SK-N-DZ (cell line): ENCODE results near the gene PLCB4.
"Not testable (repeated sequence)": the region's sequence is repeated elsewhere in the genome, so short reads cannot be mapped to it uniquely, and the experiment has no call there.

Experiments
- DNase-seq: peaks from one replicate; pipeline ENCODE4 v3.0.0-alpha.2; 2015; ENCODE audit warnings: low spot score

PLCB4 gene

GRCh38 chr20:9359561-9360308 lies 290.8 kb downstream of the PLCB4 start:
- peak; percentile 49 for DNase-seq

DNA sequence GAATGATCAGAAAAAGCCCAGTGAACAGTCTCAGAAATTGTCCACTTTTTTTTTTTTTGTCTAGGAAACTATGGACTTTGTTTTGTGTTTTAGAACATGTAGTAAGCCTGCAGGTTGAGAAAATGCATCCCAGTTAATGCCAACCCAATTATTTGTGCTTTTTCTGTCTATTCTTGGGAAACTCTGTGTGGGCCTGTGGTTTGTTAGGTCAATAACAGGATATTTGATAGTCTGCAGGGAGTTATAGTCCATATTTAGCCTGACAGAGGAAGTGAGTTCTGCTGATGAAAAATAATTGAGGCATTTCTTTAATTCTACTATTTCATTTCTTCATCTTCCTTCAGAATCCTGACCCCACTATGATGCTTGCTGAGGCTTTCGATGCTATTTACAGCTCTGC lies 291.5 kb downstream of the PLCB4 start:
- no peak for DNase-seq

- DNase-seq, result no peak
Measured at GRCh38 chr20:9363673-9364072, 294.8 kb downstream of the PLCB4 start.

GRCh38 chr20:9367328-9367727 lies 298.4 kb downstream of the PLCB4 start:
- DNase-seq, result no peak

DNA sequence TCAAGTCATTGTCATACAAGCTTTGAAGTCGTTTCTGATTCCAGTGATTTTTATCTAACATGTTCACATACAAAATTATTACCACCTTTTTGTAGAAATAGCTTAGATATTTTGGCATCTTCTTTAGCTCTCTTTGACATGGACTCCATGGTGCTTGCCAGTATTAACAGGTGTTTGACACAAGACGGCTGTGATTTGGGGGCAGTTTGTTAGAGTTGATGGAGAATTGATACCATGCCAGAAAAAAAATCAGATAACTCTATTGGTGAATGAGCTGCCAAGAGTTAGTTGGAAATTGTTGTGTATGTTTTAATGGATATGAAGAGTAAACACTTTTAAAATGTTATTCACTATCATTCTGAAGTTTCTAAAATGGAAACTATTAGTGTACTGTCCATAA lies 298.9 kb downstream of the PLCB4 start:
- DNase-seq, result no peak

DNA sequence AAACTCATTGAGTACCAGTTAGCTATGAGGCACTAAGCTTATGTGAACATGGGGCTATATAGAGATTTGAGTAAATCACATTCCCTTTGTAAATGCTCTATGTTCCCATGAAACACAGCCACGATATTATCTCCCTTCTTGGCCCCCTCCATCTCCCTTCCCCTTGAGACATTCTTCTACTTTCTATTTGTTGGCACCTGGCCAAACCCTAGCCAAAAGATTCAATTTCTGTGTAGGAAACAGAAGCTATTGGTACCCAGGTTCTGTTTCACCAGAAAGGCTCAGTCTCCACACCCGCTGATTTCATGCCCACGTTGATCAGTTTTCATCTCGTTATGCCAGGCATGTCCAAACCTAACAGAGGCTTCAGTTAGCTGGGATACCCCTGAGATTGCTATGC lies 300.0 kb downstream of the PLCB4 start:
- no peak for DNase-seq

DNA sequence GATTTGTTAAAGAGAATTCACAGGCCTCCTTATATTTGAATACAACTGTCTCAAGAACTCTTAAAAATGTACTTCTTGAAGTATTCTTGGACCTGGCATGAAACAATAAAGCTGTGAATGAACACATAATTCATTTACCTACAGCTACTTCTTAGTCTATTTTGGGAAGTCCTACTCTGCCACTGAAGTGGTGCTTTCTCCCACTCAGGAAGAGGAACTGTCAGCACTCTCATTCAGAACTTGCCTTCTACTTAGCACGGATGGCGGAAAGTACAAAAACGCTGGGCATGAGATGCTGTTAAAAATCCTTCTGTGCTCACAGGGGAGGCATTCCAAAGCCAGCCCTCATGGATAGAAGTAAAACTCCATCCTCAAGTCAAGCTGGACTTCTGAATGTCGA lies 300.7 kb downstream of the PLCB4 start:
- DNase-seq, result no peak

DNA sequence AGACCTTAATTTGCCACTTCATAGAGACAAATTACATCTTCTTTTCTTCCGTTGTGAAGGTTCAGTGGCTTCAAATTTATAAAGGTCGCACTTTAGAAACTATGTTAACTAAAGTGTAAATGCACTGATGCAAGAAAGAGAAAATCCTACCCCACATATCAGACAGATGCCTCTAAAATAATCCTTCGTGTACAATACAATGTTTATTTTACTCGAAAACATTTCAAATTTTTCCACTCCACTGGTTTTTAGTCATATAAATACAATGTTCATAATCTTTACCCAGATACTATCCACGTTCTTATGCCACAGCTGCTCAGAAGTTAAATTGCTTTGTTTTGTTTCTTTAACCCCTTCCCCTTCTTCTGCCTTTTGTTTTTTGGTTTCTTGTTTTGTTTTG lies 305.2 kb downstream of the PLCB4 start:
- DNase-seq, result no peak

DNA sequence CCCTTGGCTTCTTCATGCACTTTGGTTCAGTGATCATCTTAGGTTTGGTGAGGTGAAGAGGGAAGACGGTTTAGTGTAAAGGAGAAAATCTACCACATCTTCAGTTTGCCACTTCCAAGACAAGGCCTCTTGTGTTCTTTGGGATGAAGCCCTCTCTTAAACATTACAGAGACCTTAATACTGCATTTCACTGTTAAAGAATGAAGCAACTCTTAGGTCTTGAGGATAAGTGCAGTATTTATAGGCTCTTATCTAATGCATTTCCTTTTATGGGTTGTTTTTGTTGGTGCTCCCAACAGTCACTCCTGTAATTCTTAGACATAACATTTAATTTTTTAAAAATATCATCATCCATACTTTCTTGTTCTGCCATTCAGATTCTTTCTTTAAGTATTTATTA lies 305.6 kb downstream of the PLCB4 start:
- no peak for DNase-seq

- no peak for DNase-seq
Measured at GRCh38 chr20:9375221-9375681, 306.4 kb downstream of the PLCB4 start.

DNA sequence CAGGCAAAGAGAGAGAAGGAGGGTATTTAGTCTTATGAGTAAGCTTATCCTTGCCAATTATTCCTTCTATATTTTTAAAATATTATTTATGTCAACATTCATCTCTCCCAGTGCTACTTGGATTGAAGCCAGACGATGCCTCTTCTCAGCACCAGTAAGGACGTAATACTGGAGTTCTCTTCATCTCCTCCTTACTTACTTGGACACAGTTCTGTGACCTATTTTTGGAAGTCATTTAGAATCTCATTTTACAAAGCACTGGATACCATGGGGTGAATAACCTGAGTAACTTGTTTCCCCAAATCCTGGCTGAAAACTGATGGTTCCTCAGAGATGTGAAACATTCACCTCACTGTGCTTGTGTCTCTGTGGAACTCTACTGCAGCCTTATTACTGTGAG lies 308.1 kb downstream of the PLCB4 start:
- no peak for DNase-seq

- not testable (repeated sequence) for DNase-seq
Measured at GRCh38 chr20:9385345-9386310, 316.7 kb downstream of the PLCB4 start.

GRCh38 chr20:9388160-9388812 lies 319.4 kb downstream of the PLCB4 start:
- DNase-seq, result no peak

GRCh38 chr20:9388813-9389161 lies 319.9 kb downstream of the PLCB4 start:
- DNase-seq, result no peak

- no peak for DNase-seq
Measured at GRCh38 chr20:9389346-9389745, 320.5 kb downstream of the PLCB4 start.

- DNase-seq, result no peak
Measured at GRCh38 chr20:9390441-9390840, 321.6 kb downstream of the PLCB4 start.

- peak; percentile 54 for DNase-seq
Measured at GRCh38 chr20:9392892-9393857, 324.3 kb downstream of the PLCB4 start.

- no peak for DNase-seq
Measured at GRCh38 chr20:9395971-9396370, 327.1 kb downstream of the PLCB4 start.

DNA sequence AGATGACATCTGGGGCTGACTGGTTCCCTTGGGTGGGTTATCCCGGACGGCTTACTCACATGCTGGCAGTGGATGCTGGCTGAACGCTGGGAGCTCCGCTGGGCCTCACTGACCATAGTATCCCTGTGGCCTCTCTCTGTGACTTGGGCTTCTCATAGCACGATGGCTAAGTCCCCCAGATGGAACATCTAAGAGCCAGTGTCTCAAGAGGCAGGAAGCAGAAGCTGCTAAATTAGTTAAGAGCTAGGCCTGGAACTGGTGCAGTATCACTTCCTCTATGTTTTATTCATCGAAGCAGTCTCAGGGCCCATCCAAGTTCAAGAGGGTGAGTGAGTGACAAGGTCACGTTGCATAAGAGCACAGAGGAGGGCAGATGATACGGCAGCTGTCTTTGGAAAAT lies 329.0 kb downstream of the PLCB4 start:
- no peak for DNase-seq

DNA sequence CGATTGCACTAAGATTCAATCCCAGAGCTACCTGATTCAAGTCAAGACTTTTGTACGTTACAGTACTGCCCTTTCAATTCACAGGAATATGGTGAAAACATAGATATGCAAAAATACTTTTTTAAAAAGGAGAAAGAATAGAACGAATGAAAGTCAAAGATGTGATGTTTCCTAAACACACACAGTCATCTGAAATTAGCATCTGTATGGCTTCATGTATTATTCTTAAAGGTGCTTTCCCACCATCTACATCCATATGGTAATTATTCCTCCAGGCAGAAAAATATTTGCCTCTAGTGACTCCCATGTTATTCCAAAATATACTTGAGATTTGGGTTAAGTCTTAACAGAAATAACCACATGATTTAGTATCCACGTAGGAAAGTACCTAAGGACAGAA lies 330.0 kb downstream of the PLCB4 start:
- no peak for DNase-seq

DNA sequence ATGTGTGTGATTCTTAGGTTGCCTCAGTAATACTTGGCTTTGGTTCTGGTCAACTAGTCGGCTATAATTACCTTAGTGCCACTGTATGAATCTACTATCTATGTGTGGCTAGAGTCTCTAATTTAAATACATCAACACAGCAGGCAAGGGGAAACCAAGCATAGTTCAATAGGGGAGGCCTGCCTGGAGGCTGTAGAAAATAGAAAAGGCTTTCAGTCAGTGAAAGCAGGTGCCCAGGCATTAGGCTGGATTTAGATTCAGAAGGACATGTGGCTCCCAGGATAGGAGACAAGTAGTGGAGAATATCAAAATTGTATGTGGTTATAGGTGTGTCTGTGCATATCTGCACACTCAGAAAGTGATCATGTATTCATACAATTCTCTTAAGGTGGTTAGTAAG lies 330.4 kb downstream of the PLCB4 start:
- no peak for DNase-seq
